ENCODE data around the gene COL5A1.

COL5A1 gene

DNA sequence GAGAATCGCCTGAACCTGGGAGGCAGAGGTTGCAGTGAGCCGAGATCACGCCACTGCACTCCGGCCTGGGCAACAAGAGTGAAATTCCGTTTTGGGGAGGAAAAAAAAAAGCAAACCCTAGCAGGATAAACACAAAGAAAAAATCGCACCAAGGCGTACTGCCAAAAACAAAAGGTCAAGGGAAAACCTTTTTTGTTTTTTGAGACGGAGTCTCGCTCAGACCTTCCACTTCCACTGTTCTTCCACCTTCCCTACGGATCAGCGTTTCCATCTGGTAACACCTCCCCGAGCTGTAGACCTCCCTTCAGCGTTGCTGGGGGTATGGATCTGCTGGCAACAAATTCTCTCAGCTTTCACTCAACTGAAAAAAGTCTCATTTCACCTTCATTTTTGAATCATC lies 218.9 kb downstream of the COL5A1 start:
- TF ChIP-seq CTCF (IDR thresholded peaks at IDR 0.05; ENCODE audit: low read depth, low read length, missing control alignments): no peak
- no peak overlapping the region for H3K4me3 ChIP-seq (ENCODE audit: low read depth, low read length)
- DNase-seq (ENCODE audit: low read depth): no peak

DNA sequence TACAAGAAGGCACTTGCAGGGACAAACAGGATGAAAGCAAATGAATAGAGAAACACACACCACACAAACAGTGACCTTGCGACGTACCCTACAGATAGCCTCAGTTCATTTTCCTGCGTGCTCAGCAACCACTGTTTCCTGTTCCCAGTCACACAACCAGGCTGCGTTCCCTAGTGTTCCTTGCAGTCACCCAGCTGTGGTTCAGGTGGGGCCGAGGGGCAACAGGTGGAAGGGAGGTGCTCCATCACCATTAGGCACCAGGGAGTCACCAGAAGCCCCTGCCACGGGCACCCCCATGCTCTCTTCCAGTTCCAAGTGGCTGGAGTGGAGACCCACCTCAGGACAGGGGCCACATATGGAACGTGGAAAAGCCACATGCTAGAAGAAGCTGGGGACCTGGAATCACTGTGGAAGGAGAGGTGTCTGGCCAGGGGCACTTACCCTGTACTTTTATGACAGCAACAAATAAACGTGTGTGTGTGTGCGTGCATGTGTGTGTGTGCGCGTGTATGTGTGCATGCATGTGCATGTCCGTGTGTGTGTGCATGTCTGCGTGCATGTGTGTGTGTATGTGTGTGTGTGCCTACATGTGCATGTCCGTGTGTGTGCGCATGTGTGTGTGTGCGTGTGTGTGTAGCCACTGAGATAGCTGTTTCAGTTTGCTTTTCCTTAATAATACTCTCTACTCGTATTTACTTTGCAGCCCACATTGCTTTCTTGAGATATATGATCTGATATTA lies 220.2 kb downstream of the COL5A1 start:
- DNase-seq (ENCODE audit: low read depth): no peak
- no peak for TF ChIP-seq CTCF (IDR thresholded peaks at IDR 0.05; ENCODE audit: low read depth, low read length, missing control alignments)
- no peak overlapping the region for H3K4me3 ChIP-seq (ENCODE audit: low read depth, low read length)

DNA sequence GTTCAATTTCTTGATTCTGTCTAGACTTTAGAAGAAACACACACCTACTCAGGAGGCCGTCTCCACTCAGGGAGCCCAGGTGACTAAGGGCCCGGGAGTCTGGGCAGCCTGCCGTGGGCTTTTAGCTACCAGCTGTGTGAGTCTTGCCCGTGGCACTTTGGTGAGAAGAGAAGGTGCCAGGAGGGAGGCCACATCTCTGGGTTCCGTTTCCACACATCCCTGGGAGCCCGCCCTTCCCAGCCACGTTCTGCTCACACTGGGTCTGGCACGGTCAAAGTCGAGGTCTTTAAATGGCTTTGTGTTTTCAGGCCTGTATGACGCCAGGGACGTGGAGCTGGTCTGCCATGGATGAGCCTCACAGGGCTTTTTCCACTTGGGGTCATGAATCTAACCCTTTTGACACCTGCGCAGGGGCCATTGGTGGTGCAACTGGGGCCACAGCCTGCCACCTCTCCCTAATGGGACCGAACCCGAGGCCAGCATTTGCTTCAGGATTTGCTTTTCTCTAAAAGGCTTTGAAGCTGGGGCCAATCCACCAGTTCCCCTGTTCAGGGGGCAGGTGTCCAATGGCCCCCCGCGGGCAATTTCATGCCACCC lies 221.8 kb downstream of the COL5A1 start:
- TF ChIP-seq CTCF (IDR thresholded peaks at IDR 0.05; ENCODE audit: low read depth, low read length, missing control alignments): no peak
- DNase-seq (ENCODE audit: low read depth): no peak

DNA sequence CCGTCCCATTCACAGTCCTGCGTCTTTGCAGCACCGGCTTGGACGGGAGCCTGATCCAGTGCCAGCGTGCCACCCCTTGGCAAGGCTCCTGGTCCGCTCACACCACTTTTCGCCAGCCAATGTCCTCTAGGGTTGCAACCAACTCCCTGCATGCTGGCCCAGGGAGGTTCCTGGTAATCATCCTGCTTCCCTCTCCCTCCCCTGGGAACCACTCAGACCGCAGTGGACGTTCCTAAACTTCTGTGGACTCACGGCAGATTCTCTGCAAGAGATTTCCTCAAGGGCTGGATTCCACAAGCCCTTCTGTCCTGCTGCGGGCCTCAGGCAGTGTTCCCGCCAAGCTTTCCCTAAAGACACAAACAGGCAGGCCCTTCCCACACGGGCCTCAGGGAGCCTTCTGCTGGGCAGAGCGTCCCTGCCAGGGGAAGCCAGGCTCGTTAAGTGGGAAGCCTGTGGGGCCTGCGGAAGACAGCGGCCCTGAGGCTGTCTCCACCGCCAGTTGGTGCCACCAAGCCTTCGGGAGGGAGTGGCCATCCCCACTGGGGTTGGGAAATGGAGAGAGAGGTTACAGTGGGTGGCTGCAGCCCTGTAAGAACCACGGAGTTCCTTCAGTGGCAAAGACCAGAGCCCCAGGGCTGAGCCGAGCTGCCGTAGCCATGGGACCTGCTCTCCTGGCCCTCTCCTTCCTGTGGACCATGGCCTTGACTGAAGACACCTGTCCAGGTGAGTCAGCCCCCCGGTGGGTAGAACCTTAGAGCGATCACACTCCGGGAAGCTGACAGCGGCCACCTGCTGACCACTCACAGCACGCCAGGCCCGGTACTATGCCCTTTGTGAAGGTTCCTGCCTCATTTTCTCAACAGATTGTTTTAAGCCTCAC lies 222.6 kb downstream of the COL5A1 start:
- no peak overlapping the region for H3K4me3 ChIP-seq (ENCODE audit: low read depth, low read length)
- TF ChIP-seq CTCF (IDR thresholded peaks at IDR 0.05; ENCODE audit: low read depth, low read length, missing control alignments): no peak
- DNase-seq (ENCODE audit: low read depth): no peak

More for the DNA sequence above, 221.8 kb downstream of the COL5A1 start:
- H3K4me3 ChIP-seq (ENCODE audit: low read depth, low read length): no peak overlapping the region

GRCh38 chr9:134864821-134865190 lies 223.2 kb downstream of the COL5A1 start:
- no peak overlapping the region for H3K4me3 ChIP-seq (ENCODE audit: low read depth, low read length)
- no peak for DNase-seq (ENCODE audit: low read depth)
- no peak for TF ChIP-seq CTCF (IDR thresholded peaks at IDR 0.05; ENCODE audit: low read depth, low read length, missing control alignments)

DNA sequence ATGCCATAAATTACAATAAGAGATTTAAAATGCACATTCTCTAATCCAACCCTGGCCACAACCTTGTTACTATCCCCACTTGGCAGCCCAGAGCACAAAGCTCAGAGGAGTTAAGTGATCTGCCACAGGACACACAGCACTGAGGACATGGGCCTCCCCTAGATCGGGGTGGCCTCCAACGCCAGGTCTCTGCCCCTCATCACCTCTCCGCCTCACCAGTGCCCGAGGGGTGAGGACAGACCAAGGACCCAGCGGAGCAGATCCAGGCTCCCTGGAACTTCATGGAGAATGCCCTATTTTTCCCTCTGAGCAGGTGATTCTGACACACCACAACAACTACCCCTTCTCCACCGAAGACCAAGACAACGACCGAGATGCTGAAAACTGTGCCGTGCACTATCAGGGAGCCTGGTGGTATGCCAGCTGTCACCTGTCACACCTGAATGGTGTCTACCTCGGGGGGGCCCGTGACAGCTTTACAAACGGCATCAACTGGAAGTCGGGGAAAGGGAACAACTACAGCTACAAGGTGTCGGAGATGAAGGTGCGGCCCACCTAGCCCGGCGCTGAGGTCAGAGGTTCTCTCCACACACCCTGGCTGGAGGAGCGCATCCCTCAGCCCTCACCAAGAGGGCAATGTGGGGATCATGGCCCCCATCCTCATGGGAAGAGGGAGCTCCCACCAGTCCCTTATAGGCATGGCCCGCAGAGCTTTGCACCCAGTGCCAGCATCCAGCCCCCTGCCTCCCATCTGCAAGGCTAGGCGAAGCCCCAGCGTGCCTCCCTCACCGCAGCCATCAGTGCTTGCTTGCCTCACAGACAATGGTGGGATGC lies 226.5 kb downstream of the COL5A1 start:
- no peak for DNase-seq (ENCODE audit: low read depth)
- no peak overlapping the region for H3K4me3 ChIP-seq (ENCODE audit: low read depth, low read length)

More for the DNA sequence above, 226.5 kb downstream of the COL5A1 start:
- TF ChIP-seq CTCF (IDR thresholded peaks at IDR 0.05; ENCODE audit: low read depth, low read length, missing control alignments): no peak

All from GM12864 (cell line).